HG03108 (cell line): Measurements from ENCODE around the gene ALG9.
"Not testable (repeated sequence)": the region's sequence is repeated elsewhere in the genome, so short reads cannot be mapped to it uniquely, and the experiment has no call there.

Experiments
- ATAC-seq: cut with Tn5 transposase; IDR thresholded peaks from one replicate; pipeline ENCODE4 v1.9.1; 2021; ENCODE audit warnings: moderate library complexity; ENCODE audit not compliant: unreplicated experiment

The ALG9 gene

GRCh38 chr11:111885053-111885452 lies 13.7 kb upstream of the ALG9 start:
- ATAC-seq, result not testable (repeated sequence)

GRCh38 chr11:111882202-111882601 lies 10.8 kb upstream of the ALG9 start:
- no peak for ATAC-seq

GRCh38 chr11:111879637-111879960 lies 8.2 kb upstream of the ALG9 start:
- ATAC-seq, result no peak

DNA sequence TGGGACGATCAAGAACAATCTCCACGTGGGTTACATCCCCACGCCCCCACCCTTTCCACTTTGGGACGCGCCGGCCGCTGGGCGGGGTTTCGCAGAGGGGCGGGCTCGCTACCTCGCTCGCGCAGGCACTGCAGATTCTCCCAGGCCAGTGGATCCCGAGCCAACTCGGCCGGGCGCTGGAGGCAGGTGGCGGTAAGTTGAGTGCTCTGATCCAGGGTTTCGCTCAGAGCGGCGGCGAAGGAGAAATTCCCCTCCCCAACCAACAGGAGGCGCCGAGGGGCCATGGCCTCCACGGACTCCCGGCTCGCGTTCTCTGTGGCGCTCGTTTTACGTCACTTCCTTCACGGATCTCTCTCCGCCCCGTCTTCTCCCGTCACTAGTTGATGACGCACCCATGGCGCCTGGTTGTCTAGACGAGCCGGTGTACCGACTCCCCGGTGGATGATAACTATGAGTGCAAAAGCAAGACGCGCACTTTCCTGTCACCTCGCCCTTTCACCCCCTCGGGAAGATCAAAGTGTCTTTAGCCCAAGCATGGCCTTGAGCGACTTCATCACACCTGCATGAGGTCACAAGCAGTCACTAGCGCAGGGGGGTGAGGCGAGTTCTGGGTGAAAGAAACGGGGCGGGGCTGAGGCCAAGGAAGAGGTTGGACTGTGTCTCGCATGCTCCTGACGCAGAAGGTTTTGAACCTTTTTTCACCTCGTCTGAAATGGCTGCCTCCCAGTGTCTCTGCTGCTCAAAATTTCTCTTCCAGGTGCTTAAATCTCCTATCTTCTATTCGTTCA lies 7.7 kb upstream of the ALG9 start, which contains the start of the genes CFAP68 and FDXACB1:
CFAP68 (plus strand) TSS at position 693 of the 788 bp plus-strand sequence; CDS start at position 713, 20 bp downstream.
FDXACB1 (minus strand) TSS at position 317 of the 788 bp plus-strand sequence; CDS start at position 284, 33 bp downstream.
- ATAC-seq, result peak; percentile 84

GRCh38 chr11:111878385-111878848 lies 7.0 kb upstream of the ALG9 start:
- no peak for ATAC-seq

DNA sequence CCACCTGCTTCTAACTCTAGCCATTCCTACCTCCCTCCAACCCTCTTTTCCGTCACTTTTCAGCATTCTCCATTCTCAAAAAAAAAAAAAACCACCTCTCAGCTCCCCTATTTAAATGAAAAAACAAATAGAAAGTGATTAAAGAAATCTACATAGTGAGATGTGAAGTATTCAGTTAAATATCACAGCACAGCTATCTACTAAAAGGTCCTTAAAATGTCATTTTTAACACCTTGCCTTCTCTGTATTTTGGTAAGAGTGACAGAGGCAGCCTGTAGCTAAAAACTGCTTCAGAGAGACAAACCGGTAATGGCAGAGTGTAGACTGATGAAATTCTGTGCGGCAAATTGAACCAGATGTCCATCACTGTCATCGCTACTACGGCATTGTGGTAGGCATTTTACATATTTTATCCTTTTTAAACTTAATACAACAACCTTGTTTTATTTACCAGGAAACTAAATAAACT lies 346 bp upstream of the ALG9 start:
- ATAC-seq, result no peak

- peak; percentile 4 for ATAC-seq
Observed at GRCh38 chr11:111870522-111870885, 877 bp downstream of the ALG9 start.

- no peak for ATAC-seq
Observed at GRCh38 chr11:111870113-111870512, 1.3 kb downstream of the ALG9 start.

GRCh38 chr11:111860257-111860656 lies 11.1 kb downstream of the ALG9 start:
- no peak for ATAC-seq

DNA sequence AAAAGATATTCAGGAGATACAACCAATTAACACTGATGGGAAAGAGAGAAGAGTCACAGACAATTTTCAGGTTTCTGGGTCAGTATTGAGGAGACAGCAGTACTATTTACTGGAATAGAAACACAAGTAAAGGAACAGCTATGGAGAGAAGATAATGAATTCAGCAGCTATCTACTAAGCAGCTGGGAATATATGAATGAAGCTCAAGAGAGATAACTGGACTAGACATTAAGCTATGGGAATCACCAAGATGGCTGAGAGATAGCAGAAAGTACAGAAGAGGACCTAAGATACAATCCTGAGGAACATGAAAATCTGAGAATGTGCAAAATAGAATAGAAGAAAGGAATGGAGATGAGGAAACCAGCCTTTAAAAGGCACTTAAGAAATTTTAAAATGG lies 15.9 kb downstream of the ALG9 start:
- ATAC-seq, result no peak

- ATAC-seq, result no peak
Observed at GRCh38 chr11:111852103-111852502, 19.3 kb downstream of the ALG9 start.

DNA sequence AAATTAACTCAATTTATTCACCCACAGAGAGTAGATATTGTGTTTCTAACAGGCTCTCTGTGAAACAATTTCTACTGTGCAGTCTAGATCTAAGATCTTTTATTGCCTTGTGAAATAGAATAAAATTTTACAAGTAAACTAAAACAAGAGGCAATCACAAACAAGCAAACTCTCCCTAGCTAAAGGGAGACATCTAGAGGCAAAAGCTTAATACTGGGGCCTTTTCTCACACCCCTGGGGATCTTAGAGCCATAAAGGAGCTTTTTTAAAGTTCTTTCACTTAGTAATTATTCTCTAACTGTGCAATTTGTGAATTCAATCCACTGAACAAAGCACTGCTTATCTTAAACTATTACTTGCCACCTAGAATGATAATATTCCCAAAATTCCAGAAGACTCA lies 19.7 kb downstream of the ALG9 start:
- no peak for ATAC-seq

DNA sequence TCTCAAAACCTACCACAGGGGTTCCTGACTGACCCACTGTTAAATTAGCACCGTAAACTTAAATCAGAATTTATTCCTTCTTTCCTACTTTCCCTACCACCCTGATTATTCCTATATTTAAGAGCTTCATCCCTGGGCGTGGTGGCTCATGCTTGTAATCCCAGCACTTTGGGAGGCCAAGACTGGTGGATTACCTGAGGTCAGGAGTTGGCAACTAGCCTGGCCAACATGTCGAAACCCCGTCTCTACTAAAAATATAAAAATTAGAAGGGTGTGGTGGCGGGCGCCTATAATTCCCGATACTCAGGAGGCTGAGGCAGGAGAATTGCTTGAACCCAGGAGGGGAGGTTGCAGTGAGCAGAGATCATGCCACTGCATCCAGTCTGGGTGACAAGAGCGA lies 20.3 kb downstream of the ALG9 start:
- no peak for ATAC-seq

DNA sequence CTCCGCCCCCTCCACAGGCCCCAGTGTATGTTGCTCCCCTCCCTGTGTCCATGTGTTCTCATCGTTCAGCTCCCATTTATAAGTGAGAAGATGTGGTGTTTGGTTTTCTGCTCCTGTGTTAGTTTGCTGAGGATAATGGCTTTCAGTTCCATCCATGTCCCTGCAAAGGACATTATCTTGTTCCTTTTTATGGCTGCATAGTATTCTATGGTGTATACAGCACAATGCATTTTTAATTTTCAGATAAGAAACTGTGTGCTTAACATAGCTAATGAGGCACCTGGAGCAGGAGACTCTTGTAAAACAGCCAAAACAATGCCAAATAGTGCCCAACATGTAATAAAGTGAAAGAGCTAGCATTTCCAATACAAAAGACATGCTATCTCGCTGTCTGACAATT lies 21.8 kb downstream of the ALG9 start:
- no peak for ATAC-seq

GRCh38 chr11:111846636-111847035 lies 24.7 kb downstream of the ALG9 start:
- ATAC-seq, result no peak

DNA sequence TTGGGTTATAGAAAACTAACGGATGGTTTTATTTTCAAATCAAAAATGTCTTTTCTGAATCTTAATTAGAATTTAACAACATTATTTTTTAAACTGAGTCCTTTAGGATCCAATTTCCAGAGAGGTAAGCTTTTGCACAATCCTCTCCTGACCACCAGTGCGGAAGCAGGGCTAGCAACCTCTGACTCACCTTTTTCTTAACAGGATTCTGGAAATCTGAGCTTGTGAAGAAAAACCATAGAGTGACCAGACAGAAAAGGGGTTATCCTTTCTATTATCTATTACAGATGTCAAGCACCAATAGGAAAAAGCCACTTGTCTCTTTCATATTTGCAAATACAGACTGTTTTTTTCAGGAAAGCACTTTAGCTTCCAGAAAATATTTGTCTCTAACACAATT lies 25.3 kb downstream of the ALG9 start:
- ATAC-seq, result no peak

DNA sequence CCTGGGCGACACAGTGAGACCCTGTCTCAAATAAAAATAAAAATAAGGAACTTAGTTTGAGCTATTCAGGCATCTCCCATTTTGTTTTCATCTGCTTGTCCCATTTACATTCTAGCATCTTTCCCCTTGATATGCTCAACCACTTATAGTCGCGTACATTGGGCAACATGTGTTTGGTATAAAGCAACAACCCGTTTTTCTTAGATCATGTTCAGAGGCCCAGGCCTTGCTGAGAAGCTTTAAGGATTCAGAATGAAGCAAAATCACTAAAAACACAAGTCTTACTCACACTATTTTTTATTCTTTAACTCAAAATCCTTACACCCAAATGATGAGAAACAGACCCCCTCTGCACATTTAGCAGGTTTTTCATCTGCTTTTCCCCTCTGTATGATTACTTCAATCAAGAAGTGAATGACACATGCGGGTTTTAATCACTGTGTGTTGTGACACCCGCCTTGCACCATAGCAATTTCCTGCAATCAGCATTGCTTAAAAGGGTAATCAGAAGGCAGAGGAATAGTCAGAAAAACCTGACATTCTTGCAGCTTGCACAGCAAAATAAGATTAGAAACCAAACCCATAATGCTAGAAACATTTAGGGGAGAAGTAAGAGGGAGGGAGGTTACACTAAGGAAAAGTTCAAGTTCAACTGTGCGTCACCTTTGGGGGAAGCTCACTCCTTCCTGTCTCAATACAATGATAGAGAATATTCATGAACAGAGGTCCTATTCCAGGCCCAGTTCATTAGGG lies 25.9 kb downstream of the ALG9 start:
- no peak for ATAC-seq

DNA sequence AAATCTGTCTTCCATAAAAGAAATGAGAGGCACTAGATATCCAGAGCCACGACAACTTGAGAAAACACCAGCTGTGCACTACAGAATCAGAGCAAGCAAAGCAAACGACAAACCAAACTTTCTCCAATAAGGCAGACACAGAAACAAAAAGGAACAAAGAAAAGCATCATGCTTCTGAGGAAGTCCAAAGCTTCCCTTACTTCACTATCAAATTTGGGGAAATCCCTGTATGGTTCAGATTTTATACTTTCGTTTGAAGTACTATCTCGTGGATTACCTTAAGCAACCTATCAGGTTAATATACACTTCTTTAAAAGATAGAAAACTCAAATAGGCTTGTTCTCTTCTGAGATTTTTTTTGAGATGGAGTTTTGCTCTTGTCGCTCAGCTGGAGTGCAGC lies 27.7 kb downstream of the ALG9 start:
- no peak for ATAC-seq

DNA sequence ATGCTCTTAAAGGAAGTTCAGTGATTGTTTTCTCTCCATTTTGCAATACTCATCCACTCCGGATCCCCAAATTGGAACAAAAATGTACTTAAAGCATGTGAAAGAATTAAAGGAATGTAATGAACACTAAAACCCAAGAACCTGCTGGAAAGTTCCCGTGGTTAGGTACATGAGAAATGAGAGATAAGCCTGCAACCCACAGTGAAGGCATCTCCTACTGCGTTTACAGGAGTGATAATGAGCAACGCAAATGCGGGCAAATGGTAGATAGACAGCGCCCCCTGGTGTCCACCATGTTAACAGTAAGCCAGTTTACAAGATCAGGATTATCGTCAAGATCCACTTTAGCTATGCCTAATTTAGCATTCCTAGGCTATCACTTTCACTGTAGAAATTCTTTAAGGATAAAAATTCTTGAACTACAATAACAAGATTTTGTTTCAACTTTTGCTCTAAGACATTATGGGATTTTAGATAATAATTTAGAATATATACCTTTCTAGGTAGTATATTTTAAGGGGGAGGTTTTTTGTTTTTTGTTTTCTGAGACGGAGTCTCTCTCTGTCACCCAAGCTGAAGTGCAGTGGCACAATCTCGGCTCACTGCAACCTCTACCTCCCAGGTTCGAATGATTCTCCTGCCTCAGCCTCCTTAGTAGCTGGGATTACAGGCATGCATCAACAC lies 29.9 kb downstream of the ALG9 start:
- peak; percentile 37 for ATAC-seq

GRCh38 chr11:111840143-111840542 lies 31.2 kb downstream of the ALG9 start:
- no peak for ATAC-seq

DNA sequence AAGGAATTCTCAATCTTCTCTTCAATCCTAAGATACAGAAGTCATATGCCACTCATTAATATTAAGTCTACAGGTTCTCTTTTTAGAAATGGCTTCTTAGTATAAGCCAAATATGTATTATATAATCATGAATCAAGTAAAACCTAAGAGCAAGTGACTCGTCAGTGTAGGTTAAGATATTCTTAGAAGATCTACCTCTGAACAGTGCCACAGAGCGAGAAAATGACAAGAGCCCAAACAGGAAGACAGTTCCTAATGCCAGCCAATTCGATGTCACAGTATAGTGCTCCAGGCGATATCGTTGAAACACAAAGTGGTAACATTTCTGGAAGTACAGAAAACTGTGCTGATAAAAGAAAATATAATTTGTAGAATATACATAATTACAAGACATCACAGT lies 33.3 kb downstream of the ALG9 start:
- ATAC-seq, result no peak
